HG03196 (cell line): ENCODE data around the gene OPHN1.
"Not testable (repeated sequence)": the region's sequence is repeated elsewhere in the genome, so short reads cannot be mapped to it uniquely, and the experiment has no call there.

Experiments used
- ATAC-seq: cut with Tn5 transposase; IDR thresholded peaks from one replicate; pipeline ENCODE4 v1.9.1; 2021; ENCODE audit not compliant: unreplicated experiment

OPHN1 gene

GRCh38 chrX:68363984-68364383, 69.3 kb downstream of the OPHN1 start:
- no peak for ATAC-seq

- no peak for ATAC-seq
These were observed 74.6 kb downstream of the OPHN1 start for GRCh38 chrX:68358679-68359078.

GRCh38 chrX:68355629-68355920, 77.7 kb downstream of the OPHN1 start:
- ATAC-seq, result no peak

- no peak for ATAC-seq
These were observed 78.2 kb downstream of the OPHN1 start for GRCh38 chrX:68354879-68355628.

- no peak for ATAC-seq
These were observed 88.3 kb downstream of the OPHN1 start for GRCh38 chrX:68345025-68345424.

- ATAC-seq, result no peak
These were observed 89.7 kb downstream of the OPHN1 start for GRCh38 chrX:68343551-68343950.

GRCh38 chrX:68332201-68332731, 101.0 kb downstream of the OPHN1 start:
- no peak for ATAC-seq

GRCh38 chrX:68326841-68327240, 106.5 kb downstream of the OPHN1 start:
- ATAC-seq, result not testable (repeated sequence)

- ATAC-seq, result no peak
These were observed 125.5 kb downstream of the OPHN1 start for GRCh38 chrX:68307769-68308168.

- ATAC-seq, result no peak
These were observed 128.7 kb downstream of the OPHN1 start for GRCh38 chrX:68304602-68305001.

GRCh38 chrX:68299898-68300297, 133.4 kb downstream of the OPHN1 start:
- no peak for ATAC-seq

- ATAC-seq, result no peak
These were observed 140.8 kb downstream of the OPHN1 start for GRCh38 chrX:68292471-68292870.

- ATAC-seq, result no peak
These were observed 145.2 kb downstream of the OPHN1 start for GRCh38 chrX:68288127-68288526.

- no peak for ATAC-seq
These were observed 145.9 kb downstream of the OPHN1 start for GRCh38 chrX:68287419-68287818.

GRCh38 chrX:68286980-68287379, 146.3 kb downstream of the OPHN1 start:
- no peak for ATAC-seq

GRCh38 chrX:68286076-68286475, 147.2 kb downstream of the OPHN1 start:
- ATAC-seq, result no peak

- ATAC-seq, result no peak
These were observed 148.9 kb downstream of the OPHN1 start for GRCh38 chrX:68284281-68284904.

GRCh38 chrX:68273887-68274286, 159.4 kb downstream of the OPHN1 start:
- ATAC-seq, result no peak

- ATAC-seq, result not testable (repeated sequence)
These were observed 168.5 kb downstream of the OPHN1 start for GRCh38 chrX:68264793-68265192.

GRCh38 chrX:68261060-68261672, 172.1 kb downstream of the OPHN1 start:
- no peak for ATAC-seq

GRCh38 chrX:68256990-68257389, 176.3 kb downstream of the OPHN1 start:
- no peak for ATAC-seq
